Frontal cortex (tissue), 4 donors: Measurements from ENCODE around the gene GATA5. TPM values are rescaled to one million over a fixed set of nuclear protein-coding genes. Genes with fewer than 3 reads are reported as not detected.

ENCODE experiments used
- DNase-seq, 2 donors: peaks; one replicate each; pipeline ENCODE4 v3.0.0; 2012; ENCODE audit warnings: low spot score in 2 of 2
- FAIRE-seq: peaks from 2 replicates; lab custom pipeline; 2012; peaks lifted over from hg19 to GRCh38; lab: Jason Lieb, UNC
- total RNA-seq: library from RNA; depleted of rRNA; stranded (reverse); fragments of >200 nt; gene quantifications from one replicate; pipeline ENCODE4 v1.2.3, GENCODE V29; 2014
- donor health status: control.
- donor health status: control.
- donor health status: control.

The GATA5 gene
- total RNA-seq, 1 donor from 2014 or later, result not detected

DNA sequence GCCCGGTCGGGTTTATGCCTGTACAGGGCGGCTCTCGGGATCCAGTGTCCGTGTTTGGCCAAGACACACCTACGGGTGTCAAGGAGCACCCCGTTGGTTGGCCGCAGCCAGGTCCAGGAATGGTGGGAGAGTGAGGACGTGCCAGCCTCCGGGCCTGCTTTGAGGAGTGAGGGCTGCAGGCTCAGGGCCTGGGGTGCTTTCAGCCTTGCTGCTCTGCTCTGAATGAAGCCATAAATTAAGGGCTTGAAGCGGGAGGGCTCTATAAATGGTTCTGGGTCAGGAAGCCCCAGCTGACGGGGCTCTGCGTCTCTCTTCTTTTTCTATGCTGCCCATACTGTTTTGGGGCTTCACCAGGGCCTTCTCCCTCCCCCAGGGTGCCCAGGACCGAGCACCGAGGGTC lies 15.1 kb downstream of the GATA5 start:
- no peak for FAIRE-seq

DNA sequence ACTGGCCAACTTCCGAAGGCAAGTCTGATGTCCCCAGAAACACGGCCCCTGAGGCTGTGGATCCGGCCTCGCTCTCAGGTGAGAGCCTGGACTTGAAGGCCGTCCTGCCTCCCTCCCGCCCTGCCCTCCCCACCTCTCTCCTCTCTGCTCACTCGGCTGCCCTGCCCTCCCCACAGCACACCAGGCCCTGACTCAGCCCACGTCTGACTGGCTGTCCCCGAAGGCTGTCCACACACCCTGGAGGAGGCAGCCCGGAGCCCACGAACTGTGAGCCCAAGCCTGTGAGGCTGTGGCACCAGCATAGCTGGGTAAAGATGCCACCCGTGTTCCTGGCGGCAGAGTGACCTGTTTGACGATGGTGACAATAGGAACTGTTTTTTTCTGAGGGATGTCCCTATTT lies 16.3 kb downstream of the GATA5 start:
- FAIRE-seq (no peak), DNase-seq (no peak)

More for the DNA sequence above, 15.1 kb downstream of the GATA5 start:
- DNase-seq, result no peak

DNA sequence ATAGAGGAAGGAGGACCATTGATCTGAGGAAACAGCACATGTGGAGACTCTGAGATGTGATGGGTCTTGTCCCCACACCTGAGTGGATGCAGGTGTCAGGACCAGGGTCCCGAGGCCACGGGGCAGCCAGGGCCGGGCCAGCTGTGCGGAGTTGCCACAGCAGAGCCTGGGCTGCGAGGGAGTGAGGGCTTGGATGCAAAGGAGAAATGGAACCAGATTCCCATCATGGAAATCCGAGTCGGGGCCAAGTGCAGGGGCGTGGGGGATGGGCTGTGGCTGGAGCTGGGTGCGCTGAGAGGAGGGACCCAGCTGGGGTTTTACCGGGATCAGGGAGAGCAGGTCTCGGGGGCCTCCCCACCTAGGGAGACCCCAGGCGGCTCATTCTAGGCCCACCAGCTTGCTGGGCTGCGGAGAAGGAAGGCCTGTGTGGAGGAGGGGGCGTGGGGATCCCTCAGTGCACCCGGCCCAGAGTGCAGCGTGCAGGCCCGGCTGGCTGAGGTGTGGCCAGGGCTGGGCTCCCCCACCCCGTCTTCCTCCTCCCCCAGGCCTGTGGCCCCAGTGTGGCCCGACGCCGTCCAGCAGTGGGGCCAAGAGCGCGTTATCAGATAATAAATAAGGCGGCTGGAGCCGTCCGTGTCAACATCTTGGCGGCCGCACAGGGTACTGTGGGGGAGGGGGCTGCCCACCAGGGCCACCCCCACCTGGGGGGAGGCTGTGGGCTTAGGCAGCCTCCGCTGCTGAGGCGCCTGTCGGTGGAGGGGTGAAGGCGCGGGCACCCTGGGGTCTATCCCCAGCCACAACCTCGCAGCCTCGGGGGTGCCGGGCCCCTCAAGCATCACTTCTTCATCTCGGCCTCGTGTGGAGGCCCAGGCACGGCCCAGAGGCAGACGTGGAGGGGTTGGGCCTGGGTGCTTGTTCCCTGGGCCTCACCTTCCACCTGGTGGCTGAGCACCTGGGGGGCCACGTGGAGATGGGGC lies 17.2 kb downstream of the GATA5 start:
- DNase-seq (no peak), FAIRE-seq (no peak)

DNA sequence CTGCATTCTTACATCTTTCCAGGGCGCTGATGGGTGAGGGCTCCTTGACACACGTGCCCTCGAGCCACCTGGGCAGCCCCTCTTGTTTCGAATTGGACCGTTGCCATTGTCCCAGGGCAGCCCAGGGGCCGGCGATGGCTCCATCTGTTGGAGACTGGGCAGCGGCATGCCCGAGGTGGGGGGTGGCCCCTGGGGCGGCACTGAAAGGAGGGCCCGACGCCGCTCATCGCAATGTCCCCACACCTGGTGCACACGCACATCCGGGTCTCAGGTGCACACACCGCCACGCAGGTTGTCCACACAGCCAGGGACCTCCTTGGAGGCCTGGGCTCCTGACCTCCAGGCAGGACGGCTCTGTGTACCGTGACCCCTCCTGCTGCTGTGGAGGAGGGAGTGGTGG lies 18.0 kb downstream of the GATA5 start:
- DNase-seq, result no peak
- FAIRE-seq, result no peak

DNA sequence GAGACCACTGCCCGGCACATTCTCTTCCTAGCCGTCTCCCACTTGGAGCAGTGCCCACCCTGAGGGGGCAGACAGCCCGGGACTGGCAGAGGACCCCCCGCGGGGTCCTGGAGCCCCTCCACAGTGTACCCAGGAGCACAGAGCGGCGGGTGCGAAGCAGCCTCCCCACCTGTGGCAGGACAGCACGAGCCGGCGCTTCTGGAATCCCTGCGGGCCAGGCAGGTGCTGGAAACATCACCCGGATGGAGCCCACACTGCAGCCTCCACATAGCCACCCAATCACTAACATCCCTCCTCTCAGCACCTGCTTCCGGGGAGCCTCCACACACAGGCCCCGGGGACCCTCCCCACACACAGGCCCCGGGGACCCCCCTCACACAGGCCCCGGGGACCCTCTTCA lies 18.7 kb downstream of the GATA5 start:
- DNase-seq (no peak), FAIRE-seq (no peak)

DNA sequence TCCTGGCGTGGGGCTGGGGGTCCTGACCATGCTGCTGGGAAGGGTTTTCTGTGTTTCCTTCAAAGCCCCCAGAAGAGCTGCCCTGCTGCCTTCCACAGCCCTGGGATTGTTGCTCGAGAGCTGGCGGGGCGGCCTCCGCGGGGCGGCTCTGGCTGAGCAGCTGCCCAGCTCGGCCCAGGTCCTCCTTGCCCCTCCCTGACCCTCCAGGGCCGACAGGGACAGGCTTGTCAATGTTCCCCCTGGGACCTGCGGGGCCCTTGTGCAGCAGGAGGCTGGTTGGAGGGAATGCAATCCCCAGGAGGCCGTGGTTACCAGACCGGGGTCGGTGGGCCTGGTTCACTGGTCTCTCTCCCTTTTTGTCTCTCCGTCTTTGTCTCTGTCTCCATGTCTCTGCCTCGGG lies 19.9 kb downstream of the GATA5 start:
- FAIRE-seq (no peak), DNase-seq (no peak)

DNA sequence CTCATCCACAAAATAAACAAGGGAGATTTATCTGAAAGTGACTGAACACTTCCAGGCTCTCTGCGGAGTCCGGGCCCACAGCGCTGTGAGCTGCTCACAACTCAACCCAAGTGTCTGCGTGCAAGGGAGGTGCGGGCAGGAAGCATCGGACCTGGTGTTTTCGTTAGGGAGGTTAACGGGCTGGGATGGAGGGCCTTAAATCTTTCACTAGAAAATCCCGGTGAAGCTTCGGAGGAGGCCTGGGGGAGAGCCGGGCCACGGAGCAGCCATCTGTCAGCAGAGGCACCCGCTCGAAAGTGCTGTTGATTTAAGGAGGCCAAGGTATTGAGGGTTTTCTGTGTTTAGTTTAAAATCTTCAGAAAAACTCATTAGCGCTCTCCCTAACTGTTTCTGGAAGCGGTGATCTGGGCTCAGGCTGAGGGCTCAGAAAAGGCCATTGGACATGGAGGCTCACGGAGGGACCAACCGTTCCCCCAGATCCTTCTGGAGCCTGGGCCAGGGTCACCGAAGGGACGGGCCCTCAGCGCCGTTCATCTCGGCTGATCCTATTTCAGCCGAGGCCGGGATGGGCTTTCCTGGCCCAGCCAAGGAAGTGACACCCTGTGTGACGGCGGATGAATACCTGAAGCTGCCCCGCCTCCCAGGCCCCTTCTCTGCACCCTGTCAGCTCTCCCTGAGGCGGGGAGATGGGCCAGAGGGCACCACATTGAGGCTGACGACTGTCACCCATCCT lies 20.7 kb downstream of the GATA5 start:
- FAIRE-seq (no peak), DNase-seq (no peak)

DNA sequence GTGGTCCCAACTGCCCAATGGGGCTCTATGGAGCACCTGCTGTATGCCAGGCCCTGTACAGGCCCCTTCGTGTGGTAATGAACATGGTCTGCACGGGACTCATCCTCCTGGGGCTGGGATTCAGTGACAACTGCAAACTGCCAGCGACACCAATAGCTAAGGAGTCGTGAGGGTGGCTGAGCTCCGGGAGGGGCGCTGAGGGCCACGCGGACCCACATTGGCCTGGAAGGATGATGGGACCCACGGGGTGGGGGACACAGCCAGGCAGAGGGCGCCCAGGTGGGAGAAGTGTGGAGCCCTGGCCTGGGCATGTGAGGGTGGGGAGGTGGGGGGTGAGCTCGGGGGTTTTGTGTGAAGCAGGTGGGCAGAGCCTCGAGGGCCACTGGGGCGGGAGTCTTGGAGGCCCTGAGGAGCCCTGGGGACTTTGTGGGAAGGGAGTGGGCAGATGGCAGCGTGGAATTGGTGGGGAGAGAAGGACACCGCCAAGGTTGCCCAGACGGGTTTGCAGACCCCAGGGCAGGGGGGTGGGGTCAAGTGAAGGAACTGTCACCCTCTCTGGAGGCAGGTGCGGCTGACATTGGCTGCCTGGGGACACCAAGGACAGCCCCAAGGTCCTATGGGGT lies 22.5 kb downstream of the GATA5 start:
- DNase-seq (no peak), FAIRE-seq (no peak)

DNA sequence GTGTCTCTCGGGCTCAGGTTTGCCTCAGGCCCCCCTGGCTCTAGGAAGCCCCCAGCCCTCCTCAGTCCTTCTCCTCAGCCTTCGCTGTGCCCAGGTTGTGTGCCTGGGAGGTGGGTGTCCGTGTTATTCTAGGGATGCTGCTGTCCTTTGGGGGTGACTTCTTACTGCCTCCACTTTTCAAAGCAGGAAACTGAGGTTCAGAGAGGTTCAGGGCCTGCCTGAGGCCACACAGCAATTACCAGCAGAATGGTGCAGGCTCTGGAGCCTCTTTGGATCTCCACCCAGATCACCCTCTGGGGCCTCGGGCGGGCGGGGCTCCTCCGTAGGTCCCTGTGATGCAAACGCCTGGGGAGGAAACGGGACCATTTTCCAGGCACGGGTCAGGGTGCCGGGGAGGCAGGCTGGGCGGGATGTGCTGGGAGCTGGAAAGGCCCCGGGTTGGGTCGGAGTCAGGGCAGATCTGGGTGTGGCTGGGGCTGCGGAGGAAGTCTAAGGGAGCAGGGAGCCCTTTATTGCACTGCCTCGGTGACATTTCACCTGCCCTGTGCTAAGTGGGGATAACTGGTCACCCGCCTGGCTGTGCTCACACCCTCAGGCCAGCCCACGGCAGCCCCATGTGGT lies 23.2 kb downstream of the GATA5 start:
- DNase-seq (no peak), FAIRE-seq (no peak)

DNA sequence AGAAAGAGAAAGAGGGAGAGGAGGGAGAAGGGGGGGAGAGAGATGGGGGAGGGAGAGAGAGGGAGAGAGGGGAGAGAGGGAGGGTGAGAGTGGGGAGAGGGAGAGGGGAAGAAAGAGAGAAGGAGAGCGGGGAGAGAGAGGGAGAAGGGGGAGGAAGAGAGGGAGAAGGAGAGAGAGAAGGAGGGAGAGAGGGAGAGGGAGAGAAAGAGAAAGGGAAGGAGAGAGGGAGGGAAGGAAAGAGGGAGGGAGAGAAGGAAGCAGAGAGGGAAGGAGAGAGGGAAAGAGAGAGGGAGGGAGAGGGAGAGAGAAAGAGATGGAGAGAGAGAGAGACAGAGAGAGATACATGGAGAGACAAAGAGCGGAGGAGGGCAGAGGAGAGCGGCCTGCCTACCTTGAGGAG lies 23.8 kb downstream of the GATA5 start:
- no peak for FAIRE-seq
- DNase-seq, result no peak

DNA sequence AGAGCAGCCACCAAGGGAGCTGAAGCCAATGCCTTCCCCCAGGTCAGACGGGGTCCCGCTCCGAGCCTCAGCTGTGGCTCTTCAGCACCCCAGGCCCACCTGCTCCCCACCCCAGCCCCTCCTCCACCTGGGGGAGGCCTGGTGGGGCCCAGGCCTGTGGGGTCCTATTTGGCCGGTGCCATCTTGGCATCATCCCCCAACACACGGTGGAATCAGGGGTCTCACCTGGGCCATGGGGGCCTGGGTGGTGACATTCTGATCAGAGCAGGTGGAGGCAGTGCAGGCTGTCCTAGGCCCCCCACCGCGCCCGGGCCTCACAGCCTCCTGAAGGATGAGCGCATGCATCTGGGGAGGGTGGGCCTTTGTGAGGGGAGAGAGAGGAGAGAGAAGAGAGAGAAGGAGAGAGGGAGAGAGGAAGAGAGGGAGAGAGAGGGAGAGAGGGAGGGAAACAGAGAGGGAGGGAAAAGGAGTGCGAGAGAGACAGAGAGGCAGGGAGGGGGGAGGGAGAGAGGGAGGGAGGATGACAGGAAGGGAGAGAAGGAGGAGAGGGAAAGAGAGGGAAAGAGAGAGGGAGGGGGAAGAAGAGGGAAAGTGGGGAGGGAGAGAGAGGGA lies 24.5 kb downstream of the GATA5 start:
- DNase-seq (no peak), FAIRE-seq (no peak)

DNA sequence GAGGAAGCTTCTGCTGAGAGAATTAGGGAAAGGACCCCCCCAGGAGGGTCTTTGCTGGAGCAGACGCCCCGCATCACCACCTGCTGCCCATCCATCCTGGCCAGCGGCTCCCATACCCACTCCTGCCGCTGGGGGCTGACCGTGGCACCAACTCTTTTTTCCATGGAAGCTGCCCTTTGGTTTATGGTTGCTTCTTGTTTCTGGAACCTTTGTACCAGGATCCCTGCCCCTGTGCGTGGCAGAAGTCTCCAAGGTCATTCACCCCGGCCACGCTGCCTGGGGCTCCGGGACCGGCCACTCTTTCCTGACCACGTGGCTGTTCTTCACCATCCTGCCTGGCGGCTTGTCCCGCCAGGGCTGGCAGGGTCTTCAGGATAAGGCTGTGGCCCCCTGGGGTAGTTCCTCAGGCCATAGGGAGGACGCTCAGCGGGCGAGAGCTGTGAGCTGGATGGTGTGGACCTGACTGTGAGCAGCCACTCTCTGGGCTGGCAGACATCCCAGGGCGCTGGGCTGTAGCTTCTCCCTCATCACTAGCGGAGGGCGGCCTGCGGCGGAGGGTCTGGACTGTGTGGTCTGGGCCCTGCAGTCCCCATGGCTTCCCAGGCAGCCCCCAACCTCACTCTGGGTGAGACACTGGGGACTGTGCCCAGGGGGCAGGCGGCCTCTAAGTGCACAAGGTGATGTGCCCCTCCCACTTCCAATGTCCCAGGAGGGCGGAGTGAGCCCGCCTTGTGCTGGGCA lies 25.7 kb downstream of the GATA5 start:
- FAIRE-seq (no peak), DNase-seq (no peak)

DNA sequence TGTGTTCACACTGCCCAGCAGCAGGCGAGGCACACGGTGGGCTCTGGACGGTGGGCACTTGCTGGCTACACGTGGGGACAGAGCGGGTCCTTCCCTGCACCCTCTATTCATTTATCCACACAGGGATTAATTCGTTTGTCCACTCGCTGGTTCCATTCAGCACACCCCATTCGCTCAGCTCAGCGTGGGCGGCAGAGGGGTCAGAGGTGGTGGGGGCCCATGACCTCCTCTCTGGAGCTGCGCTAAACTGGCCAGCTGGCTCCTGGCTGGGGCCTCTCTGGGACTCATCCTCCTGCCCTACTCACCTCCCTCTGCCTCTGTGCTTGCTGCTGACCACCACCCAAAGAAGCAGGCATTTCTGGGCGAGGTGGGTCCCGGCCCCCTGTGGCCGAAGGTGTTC lies 27.0 kb downstream of the GATA5 start:
- FAIRE-seq, result no peak
- no peak for DNase-seq

DNA sequence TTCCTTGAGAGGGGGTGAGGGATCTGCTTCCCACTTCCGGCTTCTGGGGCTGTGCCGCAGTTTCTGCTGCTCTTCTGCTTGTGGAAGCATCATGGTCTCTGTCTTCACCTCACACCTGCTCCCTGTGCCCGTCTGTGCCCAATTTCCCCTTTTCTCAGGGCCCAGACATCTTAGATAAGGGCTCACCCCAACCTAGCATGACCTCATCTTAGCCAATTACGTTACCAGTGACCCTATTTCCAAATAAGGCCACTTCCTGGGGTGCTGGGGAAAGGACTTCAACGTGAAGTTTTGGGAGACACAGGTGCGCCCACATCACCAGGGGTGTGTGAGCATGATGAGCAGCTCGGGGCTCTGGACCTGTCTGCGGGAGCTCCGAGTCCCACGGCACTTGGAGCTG lies 27.8 kb downstream of the GATA5 start:
- FAIRE-seq (no peak), DNase-seq (no peak)

DNA sequence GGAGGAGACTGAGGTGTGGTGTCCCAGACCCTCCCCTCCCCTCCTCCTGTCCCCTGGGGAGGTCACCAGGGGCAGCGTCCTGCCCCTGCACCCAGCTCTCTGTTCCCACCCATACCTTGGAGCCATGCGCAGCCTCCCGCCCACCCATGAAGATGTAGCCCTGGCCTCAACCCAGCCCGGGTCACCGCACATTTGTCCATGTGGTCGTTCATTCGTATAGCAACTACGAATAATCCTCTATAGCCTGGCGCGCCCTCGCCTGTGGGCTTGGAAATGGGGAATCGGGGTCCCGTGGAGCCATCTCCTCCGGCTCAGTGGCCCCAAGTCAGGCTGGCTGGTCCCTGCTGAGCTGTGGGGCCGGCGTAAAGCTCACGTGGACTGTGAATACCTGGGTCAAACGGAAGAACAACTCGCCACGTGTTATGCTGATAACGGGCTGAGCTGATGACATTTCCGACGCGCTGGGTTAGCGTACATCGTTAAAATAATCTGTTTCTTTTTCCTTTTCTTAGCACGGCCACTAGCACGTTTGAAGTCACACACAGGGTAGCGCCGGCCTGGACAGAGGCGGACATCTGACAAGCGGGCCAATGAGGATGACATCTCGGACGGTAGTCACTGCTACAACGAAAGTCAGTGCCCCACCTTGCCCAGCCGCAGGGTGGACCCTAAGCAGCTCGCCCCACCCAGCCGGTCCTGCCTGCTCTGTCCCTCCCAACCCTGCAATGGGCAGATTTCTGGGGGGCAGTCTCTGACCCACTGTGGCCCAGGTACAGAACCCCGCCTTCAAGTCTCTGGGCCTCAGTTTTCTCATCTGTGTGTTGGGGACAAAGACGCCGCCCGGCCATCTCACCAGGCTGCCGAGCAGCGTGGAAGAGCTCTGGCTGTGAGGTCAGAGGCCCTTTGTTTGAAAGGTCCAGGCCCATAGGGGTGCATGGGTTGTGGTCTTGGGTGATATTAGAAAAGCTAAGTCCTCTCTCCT lies 28.6 kb downstream of the GATA5 start:
- FAIRE-seq (no peak), DNase-seq (no peak)

DNA sequence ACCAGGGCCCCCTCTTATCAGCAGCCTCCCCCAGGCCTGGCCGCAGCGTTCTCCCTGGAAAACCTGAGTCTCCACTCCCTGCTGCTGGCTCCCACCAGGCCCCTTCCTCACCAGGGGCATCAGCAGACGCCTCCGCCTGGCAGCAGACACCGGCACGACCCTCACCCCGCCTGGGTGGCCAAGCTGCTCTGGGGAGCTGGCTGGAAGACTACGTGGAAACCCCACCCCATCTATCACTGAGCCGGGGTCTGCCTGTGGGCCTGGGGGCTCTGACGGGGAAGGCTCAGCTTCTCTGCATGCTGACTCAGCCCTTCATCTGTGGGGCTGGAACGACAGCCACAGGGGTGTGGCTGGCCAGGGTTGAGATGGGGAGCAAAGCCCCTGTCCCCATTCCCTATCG lies 29.3 kb downstream of the GATA5 start:
- FAIRE-seq, result no peak
- DNase-seq, result no peak

DNA sequence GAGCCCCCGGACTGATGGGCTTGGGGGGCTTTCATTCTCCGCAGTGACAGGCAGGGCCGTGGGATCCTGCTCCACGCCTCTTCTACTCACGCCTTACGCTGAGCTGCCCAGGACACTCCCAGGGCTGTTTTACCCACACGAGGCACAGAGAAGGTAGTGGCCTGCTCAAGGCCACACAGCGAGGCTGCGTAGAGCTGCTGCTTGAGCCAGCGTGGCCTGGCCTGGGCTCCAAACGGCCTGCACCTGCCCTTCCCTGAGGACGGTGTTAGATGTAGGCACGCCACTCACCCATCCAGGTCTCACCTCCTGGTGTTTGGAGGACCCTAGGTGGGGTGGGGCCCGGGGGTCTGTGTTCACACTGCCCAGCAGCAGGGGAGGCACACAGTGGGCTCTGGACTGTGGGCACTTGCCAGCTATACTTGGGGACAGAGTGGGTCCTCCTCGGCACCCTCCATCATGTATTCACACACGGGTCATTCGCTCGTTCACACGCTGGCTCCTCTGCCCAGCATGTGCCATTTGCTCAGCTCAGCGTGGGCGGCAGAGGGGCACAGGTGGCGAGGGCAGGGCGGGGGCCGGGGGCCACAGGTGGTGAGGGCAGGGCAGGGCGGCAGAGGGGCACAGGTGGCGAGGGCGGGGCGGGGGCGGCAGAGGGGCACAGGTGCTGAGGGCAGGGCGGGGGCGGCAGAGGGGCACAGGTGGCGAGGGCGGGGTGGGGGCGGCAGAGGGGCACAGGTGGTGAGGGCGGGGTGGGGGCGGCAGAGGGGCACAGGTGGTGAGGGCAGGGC lies 30.0 kb downstream of the GATA5 start:
- DNase-seq, result no peak

More for the DNA sequence above, 30.0 kb downstream of the GATA5 start:
- FAIRE-seq, result no peak
